Activated CD4-positive, CD25-positive, alpha-beta regulatory T cell treated with anti-CD3 and anti-CD28 coated beads, Interleukin-2, amount 50 U/mL, for 24 hours (primary cell): ENCODE data around the gene EML6.
"Not testable (repeated sequence)": the region's sequence is repeated elsewhere in the genome, so short reads cannot be mapped to it uniquely, and the experiment has no call there.

Source experiments
- ATAC-seq, 2 donors: fragments of 150-1000 bp; cut with Tn5 transposase; one replicate each; pipeline ENCODE4 v1.10.0; 2021; ENCODE audit warnings: mild to moderate bottlenecking in 1 of 2, moderate library complexity in 1 of 2

Gene EML6

GRCh38 chr2:54853616-54854310 lies 130.3 kb downstream of the EML6 start:
- no peak for ATAC-seq

- no peak for ATAC-seq
Observed at GRCh38 chr2:54855434-54855833, 132.0 kb downstream of the EML6 start.

- no peak for ATAC-seq
Observed at GRCh38 chr2:54858021-54858681, 134.7 kb downstream of the EML6 start.

DNA sequence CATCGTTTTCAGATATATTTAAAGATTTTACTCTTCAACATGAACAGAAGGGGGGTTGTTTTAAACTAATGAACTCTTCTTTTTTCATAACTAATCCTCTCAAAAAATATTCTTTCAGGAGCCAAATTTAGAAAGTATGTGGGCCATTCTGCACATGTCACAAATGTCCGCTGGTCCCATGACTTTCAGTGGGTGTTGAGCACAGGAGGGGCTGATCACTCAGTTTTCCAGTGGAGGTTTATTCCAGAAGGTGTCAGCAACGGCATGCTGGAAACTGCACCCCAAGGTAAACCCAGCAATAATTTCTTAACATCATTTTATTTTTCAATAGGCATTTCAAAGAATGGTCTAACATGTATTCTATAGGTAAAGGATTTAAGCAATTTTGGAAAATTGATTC lies 136.0 kb downstream of the EML6 start:
- no peak for ATAC-seq

DNA sequence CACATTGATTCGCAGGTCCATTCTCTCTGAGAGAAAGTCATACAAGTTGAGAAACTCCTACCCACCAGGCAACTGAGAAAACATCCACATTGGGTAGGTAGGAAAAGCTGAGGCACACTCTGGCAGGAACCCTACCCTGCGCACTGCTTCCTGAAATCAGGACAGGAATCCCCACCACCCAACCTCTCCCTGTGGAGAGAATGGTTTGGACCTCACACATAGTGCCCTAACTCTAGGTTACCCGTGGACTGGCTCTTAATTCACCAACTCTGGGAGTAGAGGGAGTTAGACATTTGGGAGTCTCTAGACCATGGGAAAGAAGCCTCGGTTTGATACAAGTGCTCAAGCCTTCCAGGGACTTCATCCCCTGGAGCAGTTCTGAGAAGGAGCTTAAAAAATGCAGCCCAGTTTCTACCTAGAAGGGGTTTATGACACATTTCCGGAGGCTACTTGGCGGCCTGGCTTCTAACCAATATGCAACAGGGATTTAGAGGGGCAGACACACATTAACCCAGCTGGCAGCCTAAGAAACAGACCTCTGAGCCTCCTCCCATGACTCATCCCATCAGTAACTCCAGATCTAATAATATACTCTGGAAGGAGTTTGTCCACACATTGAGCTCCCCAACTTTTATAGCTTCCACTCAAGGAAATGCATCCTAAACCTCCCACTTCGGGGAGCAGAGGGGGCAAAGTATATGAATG lies 136.7 kb downstream of the EML6 start:
- no peak for ATAC-seq

DNA sequence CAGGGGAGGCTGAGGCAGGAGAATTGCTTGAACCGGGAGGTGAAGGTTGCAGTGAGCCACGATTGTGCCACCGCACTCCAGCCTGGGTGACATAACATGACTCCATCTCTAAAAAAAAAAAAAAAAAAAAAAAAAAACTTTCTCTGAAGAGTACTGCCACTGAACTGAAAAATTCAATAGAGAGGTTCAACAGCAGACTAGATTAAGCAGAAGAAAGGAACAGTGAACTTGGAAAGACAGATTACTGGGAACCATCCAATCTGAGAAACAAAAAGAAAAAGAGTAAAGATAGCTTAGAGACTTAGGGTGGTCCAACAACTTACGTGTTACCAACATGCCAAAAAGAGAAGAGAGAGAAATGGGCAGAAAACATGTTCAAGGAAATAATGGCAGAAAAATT lies 138.8 kb downstream of the EML6 start:
- ATAC-seq, result no peak

DNA sequence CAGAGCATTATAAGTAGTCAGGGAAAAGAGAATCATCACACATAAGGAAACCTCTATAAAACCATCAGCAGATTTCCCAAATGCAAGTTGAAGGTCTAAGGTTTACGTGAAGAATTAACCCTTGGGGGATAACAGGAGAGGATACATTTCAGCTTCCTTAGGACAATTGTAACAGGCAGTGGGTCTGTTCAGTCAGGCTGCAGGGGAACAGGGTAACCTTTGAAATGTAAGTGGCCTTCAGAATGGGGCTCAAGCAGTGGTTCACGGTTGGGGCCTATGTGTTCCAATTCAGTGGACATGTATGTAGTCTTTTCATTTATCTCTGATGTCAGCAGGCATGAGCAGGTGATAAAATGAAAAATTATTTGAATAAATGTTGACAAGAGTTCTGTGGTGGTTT lies 139.3 kb downstream of the EML6 start:
- no peak for ATAC-seq

DNA sequence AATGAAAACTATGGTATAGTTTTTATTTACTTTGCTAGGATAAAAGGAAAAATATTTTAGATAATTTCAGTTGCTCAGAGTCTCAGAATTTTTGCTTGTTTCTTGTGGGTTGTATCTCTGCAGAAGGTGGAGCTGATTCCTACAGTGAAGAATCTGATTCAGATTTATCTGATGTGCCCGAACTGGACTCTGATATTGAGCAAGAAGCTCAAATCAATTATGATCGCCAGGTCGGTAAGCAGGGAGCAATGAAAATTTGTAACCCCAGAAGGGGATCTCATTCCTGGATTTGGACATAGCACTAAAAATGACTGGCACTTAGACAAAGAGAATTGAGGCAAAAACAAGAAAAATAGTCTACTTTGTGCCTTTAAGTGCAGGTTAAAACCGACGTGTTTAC lies 140.2 kb downstream of the EML6 start:
- no peak for ATAC-seq

GRCh38 chr2:54864096-54864495 lies 140.6 kb downstream of the EML6 start:
- no peak for ATAC-seq

DNA sequence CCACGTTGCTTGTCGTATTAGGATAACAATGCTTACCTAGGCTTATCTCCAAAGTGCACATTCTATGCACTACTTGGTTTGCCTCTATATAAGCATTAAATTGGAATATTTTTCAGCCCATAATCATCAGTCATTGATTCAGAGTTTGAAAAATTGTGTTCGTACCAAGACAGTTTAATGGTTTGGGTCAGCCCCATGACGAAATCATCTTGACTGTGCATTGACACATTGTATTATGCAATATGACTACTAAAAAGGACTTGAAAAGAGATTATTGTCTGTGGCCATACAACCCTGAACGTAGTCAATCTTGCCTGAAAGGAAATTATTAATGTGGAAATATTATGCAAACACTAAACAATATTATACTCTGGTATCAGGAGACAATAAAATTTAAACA lies 141.3 kb downstream of the EML6 start:
- ATAC-seq, result no peak

GRCh38 chr2:54866179-54866578 lies 142.7 kb downstream of the EML6 start:
- ATAC-seq, result no peak

DNA sequence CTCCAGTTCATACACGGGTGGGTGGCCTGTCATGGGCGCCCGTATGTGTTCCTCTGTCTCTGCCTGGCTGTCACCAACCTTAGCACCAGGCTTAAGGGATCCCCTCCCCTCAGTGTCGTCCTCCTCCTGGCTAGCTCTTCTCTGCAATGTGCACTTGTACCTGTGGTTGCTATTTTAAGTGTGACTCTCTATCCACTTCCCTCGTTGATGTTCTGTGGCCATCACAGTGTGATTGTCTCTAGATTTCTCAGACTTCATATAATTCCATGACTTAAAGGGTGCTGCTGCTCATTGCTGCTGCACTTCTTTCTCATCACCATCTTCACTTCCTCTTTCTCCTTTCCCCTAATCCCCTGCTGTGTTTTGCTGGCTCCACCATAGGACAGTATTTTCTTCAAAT lies 143.4 kb downstream of the EML6 start:
- ATAC-seq, result peak; percentile 38 to 45

GRCh38 chr2:54867457-54867856 lies 144.0 kb downstream of the EML6 start:
- peak in 1 of 2 donors; percentile 20 for ATAC-seq

GRCh38 chr2:54871457-54872107 lies 148.1 kb downstream of the EML6 start:
- ATAC-seq, result no peak

- ATAC-seq, result no peak
Observed at GRCh38 chr2:54872780-54873179, 149.3 kb downstream of the EML6 start.

GRCh38 chr2:54873236-54873635 lies 149.8 kb downstream of the EML6 start:
- ATAC-seq, result not testable (repeated sequence)

DNA sequence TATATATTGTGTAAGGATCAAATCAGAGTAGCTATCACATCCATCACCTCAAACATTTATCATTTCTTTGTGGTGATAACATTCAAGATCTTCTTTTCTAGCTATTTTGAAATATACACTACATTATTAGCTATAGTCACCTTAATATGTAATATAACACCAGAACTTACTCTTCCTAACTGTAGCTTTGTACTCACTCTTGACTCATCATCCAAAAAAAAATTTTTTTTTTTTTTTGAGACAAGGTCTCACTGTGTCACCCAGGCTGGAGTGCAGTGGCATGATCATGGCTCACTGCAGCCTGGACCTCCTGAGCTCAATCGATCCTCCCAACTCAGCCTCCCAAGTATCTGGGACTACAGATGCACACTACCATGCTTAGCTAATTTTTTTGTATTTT lies 153.3 kb downstream of the EML6 start:
- no peak for ATAC-seq

DNA sequence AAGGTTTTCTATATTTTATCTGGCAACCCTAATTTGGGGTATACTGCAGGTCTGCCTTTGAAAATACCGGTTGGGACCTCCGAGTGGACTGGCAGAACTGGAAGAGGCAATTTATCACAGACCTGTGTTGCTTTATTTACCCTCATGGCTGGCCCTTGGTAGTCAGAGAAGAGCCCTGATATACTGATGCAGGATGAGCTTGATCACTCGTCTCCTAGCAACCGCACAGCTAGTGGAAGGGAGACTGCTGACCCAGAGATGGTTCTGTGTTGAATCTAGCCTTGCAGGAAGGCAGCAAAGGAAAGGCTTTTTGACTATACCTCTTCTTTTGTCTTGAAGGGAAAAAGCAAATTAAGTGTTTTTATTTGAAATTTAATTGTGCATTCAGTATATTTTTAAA lies 154.7 kb downstream of the EML6 start:
- ATAC-seq, result no peak

DNA sequence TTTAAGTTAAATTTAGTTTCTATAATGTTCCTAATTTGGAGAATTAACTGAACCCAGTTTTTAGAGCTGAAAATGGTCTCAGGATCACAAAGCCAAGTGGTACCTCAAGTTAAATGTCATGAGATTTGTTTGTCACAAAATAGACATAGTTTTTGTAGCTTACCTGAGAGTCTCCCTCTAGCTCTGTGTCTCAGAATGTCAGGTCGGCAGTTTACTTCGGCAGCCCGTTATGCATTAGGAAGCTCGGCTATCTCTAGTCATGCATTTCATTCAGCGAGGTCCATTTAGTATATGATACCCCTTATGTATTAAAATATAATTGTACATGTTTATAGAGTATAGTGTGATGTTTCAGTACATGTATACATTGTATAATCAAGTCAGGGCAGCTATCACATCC lies 155.6 kb downstream of the EML6 start:
- no peak for ATAC-seq

- ATAC-seq, result no peak
Observed at GRCh38 chr2:54879598-54880332, 156.3 kb downstream of the EML6 start.

DNA sequence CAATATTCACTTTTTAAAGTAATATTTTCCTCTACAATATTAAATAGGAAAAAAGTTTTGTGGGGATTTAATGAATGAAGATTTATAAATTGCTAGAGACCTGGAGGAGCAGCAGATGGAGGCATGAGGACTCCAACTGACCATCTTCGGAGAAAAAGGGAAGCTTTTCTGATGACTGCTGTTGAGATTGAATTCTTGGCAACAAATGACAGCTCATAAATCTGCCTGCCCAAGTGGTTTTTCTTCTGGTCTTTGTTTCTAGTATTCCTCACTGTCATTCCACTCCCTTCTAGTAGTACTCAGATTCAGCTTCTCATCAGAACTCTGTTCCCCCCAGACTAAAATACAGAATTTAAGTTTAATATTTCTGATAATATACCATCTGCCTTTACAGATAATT lies 157.0 kb downstream of the EML6 start:
- no peak for ATAC-seq

GRCh38 chr2:54881759-54882158 lies 158.3 kb downstream of the EML6 start:
- no peak for ATAC-seq

DNA sequence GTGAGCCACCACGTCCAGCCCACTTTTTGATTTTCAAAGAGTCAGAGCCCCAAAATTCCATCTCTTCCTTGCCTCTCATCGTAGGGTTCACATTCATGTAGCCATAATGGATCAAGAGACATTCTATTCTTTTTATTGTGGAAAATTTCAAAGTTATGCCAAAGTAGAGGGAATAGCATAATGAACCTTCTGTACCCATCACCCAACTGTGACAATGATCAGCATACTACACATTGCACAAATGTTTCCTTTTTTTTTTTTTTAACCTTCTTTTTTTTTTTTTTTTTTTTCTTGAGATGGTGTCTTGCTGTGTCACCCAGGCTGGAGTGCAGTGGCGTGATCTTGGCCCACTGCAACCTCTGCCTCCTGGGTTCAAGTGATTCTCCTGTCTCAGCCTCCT lies 162.4 kb downstream of the EML6 start:
- ATAC-seq, result no peak
